ENCODE measurements around the gene PCOLCE2.

PCOLCE2 gene

DNA sequence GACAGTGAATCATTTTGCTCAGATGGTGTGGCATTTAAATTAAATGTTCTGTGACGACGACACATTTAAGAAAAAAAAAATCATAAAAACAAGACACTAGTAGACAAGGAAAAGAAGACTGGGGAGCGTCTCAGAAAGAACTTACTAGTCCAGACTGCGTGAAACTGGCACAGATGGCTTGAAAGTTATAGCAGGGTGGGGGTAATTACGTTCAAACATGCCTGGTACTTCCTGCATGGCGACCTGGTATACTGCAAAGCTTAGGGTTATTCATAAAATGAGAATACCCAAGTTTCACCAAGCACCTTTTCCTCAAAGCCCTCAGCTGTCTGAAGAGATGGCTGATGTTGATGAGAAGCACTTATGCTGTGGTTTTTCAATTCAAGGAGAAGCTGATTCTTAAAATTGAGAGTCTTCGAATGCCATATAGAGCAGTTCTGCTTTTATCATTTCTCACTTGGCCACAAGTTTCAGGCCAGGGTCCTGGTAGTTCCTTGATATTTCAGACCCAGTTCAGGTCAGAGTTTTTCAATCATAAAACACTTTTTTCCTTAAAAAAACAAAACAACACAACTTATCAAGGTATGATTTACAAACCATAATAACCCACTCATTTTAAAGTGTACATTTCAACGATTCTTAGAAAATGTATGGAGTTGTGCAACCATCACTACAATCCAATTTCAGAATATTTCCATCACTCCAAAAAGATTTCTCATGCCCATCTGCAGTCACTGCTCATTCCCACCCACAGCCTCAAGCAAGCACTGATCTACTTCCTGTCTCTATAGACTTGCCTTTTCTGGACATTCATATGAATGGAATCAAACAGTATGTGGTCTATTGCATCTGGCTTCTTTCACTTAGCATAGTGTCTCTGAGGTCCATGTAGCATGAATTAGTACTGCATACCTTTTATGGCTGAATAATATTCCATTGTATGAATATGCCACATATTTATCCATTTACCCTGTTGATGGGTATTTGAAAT is 24.7 kb downstream of the PCOLCE2 start:
- DNase-seq = no peak

DNA sequence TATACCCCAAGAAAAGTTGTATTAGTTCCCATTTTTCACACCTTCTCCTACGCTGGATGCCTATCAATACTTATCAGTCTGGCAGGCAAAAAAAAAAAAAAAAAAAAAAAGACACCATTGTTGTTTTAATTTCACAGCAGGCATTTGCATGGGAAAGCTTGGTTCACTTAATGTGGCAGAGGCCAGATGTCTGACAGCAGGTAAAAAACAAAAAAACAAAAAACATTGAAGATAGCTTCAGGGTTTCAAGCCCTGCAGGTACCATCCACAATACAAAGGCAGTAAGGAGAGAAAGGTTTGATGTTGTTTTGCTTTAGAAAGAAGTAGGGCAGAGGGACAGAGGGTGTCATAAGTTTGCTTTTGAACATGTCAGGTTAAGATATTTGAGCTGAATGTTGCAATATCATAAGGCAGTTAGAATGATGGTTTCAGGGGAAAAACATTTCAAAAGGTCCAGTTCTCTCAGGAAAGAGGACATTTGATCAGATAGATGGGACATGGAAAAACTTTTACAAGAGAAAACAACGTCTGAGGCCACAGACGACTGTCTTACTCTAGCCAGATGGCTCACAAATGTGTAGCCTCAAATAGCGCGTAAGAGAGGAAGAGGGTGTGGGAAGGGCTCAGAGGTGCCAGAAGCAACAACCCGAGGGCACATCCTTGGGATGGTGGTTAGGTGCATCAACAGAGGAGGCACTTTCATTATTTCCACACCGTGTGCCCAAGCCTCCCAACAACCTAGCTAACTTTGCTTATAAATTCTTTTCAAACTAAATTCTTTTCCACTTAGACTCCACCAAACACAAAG is 25.7 kb downstream of the PCOLCE2 start:
- DNase-seq = no peak

DNA sequence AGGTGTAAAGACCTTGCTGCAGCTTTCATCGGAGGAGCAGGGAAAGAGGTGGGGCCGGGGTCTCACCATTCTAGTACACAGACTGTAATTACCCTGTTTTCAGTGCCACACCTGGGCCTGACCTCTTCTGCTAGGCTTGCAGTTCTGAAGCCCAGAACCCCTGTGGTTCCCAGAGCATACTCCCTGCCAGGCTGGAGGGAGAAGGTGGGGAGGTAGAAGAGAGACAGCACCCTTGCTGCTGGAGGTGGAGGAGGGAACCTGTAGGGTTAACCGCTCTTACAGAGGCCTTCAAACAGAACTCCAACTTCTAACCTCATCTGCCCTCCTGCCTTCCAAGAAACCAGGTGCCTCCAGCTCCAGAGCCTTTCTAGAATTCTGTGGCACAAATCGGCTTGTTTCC is 27.0 kb downstream of the PCOLCE2 start:
- DNase-seq = no peak

DNA sequence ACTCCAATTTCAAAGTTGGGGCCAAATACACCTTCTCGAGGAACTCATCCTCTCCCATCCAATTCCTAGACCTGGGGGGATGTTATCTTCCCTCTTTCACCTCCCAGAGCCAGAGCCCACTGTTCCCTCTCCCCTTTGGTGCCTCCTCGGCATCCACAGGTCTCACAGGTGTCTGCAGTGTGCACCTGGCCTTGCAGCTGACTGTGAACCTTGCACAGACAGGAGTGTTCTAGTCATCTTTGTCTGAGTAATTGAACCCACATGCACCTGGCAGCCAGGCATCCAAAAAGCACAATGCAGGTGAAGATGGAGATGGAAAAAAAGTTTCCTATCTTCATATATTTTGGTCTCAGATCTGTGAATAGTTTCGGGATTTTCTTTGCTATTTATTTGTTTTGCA is 30.8 kb downstream of the PCOLCE2 start:
- DNase-seq = no peak

DNA sequence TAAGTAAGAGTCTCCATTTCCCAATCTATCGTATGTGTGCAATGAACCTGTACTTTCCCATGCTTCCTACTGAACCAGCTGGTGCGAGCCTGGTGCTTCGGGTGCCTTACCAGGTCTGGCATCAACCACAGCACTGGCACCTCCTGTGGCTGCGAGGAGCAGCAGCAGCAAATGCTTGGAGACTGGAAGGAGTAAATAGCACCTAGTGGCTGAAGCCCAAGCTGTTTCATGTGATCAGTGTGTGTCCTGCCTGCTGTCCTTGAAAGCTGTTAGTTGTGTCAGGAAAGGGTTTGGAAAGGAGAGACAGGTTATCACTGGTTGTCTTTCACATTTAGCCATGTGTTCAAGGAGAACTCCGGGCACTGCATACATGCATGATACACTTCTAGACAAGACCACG is 31.8 kb downstream of the PCOLCE2 start:
- DNase-seq = peak in 1 of 2 donors; percentile 7

DNA sequence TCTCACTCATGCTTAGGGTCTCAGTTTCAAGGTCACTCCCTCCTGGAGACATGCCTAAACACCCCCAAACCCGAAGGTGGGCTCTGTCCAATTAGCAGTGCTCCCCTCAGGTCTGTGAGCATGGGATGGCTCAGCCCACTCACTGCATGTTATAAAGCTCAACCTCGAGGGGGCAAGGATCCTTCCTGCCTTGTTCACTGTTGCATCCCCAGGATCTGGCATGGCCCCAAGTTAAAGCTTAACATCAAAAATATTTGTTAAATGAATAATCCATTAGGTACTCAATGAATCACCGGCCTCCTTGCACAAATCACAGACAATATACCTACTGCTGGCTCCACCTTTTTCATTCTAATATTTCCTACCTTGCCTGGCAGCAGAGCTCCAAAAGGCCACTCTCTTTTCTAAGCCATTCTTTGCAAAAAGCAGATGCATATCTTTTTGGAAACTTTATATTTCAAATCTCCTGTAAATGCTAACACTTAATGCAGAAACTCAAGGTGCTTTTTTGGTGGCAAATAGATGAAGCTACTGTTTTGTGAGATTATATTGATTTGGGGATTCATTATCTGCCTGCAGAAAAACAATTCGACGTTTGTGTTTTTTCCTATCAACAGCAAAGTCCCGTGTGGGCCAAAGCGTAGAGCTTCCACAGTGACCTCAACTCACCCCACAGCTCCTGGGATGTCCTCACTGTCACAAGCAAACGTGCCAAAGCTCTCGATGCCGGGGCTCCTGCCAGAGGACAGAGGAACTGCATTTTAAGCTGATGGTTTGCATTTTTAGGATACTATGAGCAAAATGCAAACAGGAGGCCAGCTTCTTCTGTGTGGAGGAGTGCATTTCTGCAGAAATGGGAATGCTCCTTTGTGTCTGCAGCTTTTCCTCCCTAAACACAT is 35.4 kb downstream of the PCOLCE2 start:
- DNase-seq = no peak

DNA sequence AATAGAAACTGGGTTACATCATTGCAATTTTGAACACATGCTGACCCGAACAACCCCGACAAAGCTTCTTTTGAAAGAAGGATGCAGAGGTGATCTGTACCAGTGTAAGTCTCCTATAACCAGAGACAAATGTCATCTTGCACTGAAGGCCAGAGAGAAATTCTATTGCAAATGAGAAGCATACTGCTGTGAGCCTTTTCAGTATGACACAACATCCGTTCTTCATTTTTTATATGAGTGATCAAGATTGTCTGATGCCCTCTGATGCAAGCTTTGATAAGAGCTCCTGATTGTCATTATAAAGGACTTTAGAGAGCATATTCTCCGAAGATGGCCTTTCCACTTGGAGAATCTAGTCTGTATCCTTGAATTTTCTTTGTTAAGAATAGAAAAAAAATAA is 36.9 kb downstream of the PCOLCE2 start:
- DNase-seq = no peak

DNA sequence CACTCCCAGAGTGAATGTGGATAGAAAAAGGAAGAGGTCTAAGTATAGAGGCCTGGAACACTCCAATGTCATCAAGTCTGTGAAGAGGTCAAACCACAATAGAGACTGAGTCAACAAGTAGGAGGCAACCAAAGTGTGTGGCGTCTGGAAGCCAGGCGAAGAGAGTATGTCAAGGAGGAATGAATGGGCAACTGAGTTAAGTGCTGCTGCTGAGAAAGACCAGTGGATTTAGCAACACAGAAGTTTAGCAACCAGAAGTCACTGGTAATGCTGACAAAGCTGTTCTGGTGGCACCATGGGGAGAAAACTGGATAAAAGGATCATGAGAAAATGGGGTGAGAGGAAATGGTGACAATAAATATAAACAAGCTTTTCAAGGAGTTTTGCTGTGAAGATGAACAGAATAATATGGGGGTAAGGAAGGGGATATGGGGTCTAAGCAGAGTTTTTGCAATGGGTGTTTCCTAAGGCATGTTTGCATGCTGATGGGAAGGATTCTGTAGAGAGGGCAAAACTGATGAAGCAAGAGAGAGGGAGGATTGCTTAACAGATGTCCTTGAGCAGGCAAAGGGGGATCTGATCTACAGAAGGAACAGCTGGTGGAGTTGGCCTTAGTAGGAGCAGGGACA is 38.4 kb downstream of the PCOLCE2 start:
- DNase-seq = no peak

DNA sequence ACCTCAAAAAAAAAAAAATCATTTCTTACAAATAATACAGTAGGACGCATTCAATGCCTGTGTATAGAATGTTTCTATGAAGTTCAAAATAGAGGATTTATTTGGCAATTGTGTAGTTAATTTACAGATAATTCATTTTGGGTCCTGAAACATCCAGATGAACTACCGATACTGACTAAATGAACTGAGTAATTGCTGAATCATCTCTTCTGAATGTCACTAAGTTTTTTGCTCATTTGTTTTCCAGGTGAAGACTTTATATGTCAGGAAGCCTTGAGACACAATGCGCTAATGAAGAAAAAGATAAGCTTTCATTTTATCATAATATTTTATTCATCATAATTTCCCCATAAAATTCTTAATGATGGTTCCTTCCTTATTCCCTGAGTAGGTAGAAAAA is 39.7 kb downstream of the PCOLCE2 start:
- no peak for DNase-seq

DNA sequence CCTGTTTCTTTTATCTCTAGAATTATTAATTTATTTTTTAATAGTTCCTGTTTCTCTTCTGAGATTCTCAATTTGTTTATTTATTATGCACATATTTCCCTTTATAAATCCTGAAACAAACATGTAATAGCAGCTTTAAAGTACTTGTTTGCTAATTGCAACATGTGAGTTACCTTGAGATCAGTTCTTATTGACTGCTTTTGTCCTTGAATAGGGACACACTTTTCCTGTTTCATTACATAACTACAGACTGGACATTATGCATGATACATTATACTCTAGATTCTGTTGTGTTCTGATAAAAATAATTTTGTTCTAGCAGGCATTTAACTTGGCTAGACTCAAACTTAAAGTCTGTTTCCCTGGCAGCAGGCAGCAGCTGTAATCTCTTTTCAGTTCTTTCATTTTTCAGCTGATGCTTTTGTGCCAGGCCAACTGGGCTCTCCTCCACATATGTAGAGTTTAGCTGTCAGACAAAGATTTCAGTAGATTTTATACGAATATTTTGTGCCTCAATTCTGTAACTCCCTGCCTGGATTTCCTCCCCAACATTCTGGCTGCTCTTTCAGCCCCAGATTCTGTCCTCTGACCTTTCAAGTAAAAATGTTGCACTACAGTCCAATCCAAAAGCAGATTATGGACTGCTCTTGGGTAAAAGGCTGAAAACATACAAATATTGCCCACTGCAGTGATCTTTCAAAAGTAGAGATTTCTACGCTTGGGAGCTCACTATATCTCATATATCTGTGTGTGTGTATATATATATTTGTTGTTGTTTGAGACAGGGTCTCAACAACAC is 41.9 kb downstream of the PCOLCE2 start:
- DNase-seq = no peak

DNA sequence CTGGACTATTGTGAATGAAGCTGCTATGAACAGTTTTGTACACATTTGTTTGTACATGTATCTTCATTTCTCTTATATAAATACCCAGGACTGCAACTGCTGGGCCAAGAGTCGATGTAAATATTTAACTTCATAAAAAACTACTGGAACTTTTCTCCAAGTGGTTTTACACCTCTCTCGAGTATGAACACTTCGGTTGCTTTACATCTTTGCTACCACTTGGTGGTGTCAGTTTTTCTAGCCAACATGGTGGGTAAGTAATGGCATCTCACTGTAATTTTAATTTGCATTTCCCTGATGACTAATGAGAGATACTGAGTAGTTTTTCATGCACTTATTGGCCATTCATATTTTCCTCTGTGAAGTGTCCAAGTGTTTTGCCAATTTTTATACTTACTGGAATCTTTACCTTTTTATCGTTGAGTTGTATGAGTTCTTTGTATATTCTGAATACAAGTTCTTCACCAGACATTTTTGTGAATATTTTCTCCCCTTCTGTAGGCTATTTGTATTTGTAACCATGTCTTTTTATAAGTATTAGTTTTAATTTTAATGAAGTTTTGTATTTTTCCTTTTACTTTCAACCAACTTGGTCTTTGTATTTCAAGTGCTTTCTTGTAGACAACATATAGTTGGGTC is 44.4 kb downstream of the PCOLCE2 start:
- no peak for DNase-seq

DNA sequence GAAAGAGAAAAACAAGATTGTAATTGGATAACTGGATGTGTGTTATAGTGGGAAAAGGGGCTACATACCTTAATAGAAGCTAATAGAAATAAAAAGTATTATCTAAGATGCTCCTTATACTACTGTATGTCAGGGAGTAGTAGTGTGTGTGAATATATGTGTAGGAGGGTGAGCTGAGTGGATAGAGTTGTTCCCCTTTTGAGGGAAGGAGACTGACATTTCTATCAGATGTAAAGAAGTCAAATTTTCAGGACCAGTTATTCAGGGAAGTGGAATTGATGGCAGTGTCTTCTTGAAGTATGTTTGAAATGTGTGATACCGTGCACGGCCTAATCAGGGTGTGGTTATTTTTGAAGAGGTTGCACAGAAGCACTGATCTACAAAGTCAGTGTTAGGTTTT is 49.1 kb downstream of the PCOLCE2 start:
- DNase-seq = no peak

DNA sequence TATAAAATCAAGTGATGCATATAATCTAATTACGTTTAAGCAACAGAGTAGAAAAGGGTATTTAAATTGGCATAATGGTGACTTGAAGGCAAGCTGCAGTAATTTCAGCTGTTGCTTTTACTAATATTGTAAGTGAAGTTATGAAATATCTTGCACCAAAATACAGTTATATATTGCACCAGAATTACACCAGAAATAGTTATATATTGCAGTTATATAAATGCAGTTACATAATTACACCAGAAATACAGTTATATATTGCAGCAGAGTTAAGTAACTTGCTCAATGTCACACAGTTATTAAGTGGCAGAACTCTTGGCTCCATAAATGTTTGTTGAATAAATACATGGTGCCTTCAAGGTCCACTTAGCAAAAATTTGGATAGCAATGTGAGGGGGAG is 51.4 kb downstream of the PCOLCE2 start:
- DNase-seq = no peak

DNA sequence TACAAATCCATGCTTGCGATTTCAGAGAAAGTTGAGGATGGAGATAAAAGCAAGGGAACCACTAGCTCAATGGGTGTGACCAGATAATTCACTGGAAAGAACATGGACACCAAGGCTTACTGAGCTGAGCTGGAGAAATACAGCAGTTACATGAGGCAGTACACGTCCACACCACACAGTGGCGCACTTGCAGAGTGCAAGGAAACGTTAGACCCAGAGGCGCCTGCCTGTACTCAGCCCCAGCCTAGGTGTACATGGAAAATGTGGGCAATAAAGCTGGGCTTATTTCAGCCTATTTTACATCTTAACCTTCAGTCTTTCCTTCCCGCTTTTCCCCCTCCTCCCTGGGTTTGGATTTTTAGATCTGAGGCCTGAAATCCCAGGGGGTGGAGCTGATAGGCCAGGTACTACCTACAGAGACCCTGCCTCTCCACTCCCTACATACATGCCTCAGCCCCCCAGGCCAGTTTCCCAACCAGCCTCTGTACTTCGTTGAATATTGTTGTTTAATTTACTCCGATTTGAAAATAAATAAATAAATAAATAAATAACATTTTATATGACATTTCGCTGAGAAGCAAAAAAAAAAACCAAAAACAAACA is 60.1 kb downstream of the PCOLCE2 start:
- peak; percentile 56 for DNase-seq

DNA sequence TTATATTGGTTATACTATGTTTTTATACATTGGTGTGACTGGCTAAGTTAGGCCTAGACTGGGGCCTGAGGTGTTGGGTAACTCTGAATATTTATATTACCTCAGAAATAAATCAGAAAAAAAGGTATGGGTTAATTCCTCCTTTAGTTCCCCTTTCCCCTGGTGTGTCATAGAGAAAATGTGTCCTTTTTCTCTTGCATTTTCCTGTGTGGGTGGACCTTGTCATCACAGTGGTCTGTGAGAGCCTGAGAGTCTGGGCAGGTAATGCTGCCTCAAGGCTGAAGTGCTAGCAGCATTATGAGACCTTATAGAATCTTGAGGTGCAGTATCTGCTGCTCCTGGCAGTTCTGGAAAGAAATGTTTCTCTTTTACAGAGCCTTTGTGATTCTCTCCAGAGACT is 69.7 kb downstream of the PCOLCE2 start:
- no peak for DNase-seq

DNA sequence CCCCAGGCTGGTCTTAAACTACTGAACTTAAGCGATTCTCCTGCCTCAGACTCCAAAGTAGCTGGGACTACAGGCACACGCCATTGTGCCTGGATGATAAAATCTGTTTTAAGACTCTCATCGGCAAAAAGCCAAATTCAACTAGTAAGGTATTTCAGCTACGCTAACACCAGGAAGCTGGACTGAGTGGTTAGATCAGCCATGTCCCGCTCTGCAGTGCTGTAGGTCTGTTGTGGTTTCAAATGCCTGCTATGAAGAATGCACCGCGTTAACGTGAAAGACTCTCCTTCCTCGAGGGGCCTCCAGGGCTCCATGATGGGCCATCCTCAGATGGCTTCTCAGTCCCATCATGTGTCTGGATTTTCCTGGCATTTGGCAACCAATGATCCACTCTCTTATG is 70.2 kb downstream of the PCOLCE2 start:
- no peak for DNase-seq

DNA sequence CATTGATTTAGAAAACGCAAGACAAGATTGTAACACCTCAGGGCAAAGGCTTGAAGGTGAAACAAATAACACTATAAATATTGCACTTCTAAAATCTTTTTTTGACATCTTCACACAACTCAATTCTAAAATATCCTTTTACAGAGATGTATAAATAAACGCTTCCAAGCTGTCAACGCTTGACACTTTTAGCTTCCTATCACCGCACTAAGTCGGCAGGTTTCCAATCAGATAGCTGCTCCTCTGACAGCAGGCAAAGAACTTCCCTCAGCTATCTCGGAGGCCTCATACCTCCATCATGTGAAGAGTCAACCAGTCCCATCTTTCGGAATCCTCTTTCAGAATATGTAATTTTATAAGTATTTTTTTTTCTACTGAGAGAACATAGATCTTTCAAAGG is 71.0 kb downstream of the PCOLCE2 start:
- no peak for DNase-seq

DNA sequence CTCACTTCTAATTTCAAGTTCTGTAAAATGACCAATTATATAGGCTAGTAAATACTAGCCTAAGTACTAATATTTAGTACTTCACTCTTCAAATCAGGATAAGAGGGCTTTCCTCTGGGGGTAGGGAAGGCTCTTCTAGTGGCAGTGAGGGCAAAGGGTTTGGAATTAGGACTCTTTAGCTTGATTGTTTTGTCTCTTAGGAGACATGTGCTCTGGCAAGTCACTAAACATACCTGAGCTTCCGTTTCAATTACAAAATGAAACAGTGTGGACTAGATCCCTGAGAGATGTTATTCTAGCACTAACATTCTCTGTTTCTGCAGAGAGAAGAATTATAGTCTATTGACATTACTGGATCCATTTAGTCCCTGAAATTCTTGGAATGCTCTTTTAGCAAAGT is 71.5 kb downstream of the PCOLCE2 start:
- no peak for DNase-seq

DNA sequence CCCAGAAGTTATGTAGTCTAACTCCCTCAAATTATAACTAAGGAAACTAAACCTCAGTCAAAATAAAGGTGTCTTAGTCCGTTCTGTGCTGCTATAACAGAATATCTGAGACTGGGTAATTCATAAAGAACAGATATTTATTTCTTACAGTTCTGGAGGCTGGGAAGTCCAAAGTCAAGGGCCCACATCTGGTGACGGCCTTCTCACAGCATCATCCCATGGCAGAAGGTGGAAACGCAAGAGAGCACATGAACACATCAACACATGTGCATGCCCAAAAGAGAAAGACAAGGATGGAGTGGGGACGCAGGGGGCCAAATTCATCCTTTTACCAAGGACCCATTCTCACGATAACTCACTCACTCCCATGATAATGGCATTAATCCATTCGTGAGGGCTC is 73.1 kb downstream of the PCOLCE2 start:
- DNase-seq = no peak

DNA sequence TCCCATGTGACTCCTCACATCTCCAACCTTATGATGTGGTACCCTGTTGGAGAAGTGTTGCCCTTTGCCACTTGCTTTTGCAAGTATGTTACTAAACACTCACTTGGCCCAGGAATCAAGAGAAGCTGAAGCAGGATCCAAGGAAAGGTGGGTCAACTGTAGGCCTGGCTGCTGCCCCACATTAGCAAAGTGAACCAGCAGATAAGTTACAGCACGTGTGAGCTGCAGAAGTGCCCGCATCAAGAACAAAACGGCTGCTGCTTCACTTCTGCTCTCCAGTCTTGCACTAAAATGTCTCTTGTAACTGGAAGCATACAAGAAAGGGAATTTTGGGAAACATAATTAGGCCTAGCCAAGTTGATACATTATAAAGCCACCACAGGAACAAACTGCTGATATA is 79.6 kb downstream of the PCOLCE2 start:
- DNase-seq = no peak
